ENCODE data around the gene RERE.

The RERE gene

DNA sequence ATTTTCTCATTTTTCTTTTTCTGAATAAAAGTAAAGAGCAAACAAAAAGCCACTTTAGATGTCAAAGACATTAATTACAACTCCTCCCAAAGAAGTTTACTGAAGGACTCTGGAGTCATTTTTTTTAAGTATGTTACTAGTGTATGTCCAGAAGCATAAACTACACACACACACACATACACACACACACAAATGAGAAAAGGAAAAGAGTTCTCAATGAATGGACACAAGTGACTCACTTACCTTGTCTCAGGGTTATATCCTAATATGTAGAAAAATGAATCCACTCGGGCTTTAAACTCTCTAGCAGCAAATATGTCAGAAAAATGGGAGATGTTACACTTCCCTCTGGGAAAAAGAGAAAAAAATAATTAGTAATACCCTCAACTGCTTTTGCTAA, 276.5 kb downstream of the RERE start:
- no peak for DNase-seq (ENCODE audit: low spot score)

DNA sequence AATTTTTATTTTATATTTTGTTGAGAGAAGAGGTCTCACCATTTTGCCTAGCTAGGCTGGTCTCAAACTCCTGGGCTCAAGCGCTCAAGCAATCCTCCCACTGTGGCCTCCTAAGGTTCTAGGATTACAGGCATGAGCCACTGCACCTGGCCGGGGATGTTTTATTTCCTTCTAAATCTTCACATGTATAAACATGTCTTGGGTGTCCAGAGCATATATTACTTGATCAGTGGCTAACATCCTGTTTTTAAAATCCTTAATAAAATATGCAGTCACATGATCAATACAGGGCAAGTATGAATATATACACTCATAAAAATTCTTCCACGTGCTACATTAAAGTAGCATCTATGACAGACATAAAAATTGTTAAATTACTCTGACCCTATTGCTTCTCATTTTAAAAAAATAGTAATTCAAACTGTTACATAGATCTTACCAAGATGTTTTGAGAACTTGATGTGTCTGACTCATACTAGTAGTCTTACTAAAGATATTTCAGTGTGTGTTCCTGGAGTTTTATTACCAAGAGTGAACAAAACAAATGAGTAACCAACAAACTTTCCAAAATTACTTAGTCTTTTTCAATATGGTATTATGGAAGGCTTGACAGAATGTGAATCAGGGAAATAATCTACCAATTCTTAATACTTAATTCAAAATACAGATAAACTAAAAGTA, 277.0 kb downstream of the RERE start:
- peak; percentile 48 for DNase-seq (ENCODE audit: low spot score)

DNA sequence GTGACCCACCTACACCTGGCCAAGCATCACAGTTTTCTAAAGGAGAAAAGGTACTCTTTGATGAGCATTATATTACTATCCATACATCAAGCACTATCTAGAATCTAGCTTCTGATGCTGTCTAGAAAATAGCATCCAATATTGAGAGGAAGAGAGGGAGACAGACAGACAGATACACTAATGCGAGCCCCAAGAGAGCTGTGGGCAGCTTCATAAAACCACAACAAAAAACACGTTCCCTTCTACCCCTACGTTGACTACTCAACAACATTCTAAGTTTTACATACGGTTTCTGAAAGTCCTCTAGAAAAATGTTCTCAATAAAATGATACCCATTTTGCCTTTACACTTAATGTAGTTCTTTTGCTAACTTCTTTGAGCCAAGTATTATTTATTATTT, 277.8 kb downstream of the RERE start:
- no peak for DNase-seq (ENCODE audit: low spot score)

DNA sequence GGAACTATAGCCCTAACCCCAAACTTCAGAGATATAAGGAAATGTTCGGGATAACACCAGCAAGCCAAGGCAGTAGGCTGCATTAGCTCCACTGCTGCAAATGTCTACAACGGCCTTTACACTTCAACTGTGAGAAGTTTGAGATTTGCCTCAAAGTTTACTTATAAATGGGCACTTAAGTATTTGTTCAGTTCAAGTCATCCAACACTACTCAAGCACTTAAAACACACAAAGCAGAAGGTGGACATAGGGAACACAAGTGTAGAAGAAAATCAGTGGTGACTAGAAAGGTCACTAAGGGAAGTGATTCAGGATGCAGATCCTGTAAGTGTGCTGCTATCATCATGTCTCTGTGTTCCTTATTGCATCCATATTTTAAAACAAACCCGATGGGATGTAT, 278.9 kb downstream of the RERE start:
- DNase-seq (ENCODE audit: low spot score) = no peak

DNA sequence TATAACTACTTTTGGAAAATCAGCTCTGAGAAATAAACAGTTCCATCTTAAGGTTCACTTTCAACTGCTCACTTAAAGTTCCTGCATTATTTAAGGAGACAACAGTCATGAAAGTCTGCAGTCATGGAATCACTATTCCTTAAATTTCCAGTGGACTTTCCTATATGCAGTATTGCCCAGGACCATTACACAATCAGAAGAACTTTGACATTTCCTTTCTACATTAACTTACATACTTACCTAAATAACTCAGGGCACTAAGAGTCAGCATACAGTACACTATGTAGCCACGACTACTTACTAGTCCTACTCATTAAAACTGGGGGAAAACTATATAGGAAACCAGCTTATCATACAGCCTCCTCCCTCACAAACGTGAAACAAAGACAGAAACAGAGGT, 279.4 kb downstream of the RERE start:
- no peak for DNase-seq (ENCODE audit: low spot score)

DNA sequence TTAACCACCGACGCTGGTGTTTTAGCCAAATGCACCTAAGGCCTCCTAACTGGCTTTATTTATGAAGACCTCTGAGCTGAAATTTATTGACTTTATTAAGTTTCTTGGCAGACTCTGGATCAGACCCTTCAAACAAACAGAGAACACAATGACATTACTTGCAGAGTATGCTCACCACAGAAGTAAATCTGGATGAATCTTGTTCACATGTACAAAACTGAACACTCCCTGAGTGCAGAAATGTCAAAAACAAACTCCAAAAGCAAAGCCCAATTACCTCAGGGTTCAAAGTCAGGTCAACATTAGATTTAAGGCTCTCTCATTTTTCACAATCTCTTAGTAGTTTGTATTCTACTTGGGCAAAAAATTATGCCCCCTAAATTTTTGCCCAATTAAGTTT, 280.9 kb downstream of the RERE start:
- DNase-seq (ENCODE audit: low spot score) = no peak

DNA sequence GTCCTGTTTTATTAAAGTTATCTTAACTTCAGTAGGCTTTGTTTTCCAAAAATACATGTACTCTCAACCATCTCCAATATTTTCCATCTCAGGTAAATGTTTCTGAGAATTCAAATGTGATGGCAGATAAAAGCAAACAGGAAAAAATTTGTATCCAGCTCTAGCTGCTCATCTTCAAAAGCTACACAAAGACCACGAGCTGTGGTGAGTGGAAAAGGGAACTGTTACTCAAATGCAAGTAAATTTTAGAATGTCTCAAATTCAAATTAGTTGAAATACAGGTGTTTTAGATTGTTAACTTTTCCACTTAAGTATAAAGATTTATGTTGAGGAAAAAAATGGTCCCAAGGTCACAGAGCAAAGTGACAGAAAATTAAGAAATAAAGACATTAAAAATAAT, 283.5 kb downstream of the RERE start:
- DNase-seq (ENCODE audit: low spot score) = no peak

DNA sequence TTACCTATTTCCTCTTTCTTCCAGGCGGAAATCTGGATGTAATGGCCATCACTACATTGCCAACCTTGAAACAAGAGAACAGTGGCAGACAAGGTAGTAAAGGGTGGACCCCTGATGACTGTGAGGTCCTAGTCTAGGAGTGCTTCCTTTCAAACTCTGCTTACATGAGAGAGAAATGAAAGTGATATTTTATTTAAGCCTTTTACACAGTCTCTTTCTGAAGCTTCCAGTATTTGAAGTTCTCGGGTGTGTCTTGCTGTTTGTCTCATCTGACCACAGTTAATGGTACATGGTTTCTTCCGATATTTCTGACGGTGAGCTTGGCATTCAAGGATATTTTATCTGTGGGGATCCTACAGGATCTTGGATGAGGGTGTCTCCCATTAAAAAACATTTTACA, 284.3 kb downstream of the RERE start:
- DNase-seq (ENCODE audit: low spot score) = no peak

DNA sequence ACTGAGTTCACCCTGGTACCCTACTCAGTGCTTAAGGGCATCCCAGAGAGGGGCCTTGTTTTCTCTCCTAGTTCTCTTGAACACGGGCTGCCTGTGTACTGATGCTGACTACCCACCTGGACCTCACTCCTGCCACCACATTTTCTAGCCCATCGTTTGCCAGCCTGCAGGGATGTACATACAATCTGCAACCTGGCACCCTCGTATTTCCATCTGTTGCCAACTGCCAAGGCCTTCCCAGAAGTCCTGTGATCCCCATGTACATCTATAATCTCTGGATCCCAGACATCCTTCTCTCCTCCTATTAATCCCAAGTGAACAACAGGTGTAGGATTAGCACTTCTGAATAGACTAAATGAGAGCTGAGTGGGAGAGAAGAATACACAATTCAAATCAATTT, 287.5 kb downstream of the RERE start:
- no peak for DNase-seq (ENCODE audit: low spot score)

DNA sequence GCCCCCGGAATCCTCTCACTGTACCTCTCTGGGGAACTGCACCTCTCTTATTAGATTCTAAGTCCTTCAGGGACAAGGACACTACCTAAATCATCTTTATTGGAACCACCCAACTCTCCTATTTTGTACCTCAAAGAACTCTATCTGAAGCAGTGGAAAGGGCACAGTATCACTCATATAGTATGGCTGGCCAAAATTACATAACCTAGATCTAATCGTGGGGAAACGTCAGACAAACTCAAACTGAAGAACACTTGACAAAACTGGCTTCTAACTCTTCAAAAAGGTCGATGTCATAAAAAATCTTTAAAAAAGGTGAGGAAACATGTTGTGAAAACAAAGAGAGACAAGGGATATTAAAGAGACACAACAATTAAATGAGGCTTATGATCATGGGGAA, 289.5 kb downstream of the RERE start:
- DNase-seq (ENCODE audit: low spot score) = no peak

DNA sequence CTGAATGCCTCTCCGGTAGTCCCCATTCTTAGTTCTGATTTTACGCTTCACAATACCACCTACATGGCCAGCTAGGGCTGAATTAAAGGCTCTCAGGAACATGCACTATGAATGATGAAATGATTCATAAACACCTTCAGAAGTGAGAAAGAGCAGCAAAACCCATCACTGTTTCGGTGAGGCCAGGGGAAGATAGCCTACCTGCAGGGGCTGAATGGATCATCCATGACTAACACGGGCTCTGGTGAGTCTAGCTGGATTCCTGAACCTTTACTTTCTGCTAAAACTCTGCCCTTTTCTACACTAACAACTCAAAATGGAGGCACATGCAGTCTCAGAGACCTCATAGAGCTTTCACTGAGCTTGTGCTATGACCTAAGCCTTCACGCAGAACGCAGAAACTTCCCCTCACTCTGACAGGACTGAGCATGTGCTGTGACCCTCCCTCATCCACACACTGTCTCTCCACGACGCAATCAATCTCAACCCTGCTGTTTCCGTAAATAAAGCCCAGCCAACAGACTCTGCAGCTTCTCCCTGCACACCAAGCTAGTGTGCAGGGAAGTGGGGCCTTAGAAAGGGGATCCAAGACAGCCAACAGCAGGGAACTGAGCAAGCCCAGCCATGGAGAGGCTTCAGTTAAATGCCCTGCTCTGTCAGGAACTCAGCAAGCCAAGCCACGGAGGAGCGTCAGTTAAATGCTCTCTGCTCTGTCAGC, 291.7 kb downstream of the RERE start:
- DNase-seq (ENCODE audit: low spot score) = peak; percentile 78

DNA sequence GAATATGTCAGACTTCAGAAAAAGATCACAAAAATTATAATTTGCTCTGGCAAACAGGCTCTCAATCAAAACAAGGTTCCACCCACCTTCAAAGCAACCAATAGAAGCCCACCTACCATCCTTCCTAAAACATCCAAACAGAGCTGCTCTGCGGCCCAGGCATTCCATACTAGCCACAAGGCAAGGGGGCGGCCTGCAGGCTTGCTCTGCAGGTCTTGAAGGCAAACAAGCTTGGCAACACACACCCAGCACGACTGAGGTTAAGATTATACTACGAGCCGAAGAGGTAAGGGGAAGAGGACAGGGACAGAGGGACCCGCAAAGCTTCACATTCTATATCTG, 292.3 kb downstream of the RERE start:
- DNase-seq (ENCODE audit: low spot score) = peak; percentile 34

DNA sequence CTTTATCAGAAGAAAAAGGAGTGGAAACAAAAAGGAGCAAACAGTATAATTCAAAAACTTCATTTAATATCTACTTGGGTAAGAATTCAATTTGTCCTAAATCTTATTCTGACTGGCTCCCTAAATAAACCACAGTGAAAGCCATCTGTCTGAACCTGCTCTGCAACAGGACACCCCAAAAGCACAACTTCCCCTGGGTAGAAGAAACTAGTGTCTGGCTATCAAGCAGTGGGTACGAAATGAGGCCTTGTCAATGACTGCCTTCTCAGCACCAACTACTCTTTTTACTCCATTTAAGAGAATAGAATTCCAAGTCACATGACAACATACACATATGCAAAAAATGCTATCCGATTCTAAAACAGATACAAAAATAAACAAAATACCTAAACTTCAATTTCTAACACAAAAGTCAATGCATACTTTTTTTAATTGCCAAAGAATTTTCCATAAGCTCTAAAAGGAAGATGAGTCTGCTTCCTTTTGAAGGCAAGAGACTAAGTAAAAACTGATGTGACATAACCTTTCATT, 292.7 kb downstream of the RERE start:
- no peak for DNase-seq (ENCODE audit: low spot score)

DNA sequence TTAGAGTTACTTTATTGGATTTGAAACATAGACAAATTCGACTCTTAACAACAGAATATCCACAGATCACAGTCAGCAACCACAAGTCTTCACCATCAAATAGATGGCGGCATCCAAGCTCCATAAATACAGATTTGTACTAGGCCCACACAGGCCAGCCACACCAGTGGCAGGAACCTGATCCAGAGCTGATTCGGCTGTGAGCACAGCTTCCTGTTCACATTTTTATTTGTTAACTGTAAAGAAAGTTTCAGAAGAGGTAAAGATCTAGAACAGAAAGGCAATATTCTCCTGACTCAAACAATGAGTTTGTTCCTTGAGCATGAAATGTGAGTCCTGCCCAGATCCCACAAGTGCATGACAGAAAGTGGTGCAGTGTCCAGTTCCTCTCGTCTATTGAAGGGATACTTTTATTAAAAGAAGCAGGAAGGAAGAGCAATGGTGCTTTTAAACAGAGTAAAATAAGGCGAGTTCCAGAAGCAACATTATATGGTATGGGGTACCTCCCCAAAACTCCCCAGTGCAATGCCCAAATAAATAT, 293.7 kb downstream of the RERE start:
- no peak for DNase-seq (ENCODE audit: low spot score)

DNA sequence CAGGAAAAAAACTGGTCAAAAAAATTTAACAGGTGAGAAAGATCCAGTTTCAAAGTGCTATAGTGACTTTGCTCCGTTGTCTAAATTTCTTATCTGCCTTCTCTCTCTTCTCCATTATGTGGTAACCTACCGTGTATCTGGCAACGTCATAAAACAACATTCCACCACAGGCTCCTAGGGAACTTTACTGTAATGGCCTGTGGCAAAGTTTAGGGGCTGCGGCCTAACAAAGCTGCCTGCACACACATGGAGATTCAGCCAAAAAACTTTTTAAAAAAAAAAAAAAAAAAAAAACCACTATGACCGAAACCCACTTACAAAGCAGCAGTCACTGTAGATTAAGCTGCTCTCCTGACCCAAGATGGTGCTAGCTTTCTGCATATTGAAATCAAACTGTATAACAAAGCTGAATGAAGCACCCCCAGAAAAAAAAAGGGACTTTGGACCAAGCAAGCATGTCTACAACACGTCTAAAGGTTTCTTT, 296.9 kb downstream of the RERE start:
- no peak for DNase-seq (ENCODE audit: low spot score)

DNA sequence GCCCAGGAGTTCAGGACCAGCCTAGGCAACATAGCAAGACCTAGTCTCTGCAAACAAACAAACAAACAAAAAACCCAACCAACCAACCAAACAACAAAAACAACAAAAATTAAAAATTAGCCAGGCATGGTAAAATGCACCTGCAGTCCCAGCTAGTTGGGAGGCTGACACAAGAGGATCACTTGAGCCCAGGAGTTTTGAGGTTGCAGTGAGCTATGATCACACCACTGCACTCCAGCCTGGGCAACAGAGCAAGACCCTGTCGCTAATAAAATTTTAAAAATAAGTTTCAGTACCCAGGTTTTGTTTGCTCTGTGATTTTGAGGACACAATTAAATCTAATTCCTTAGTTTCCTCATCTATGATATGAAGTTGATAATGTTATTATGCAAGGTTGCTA, 298.3 kb downstream of the RERE start:
- no peak for DNase-seq (ENCODE audit: low spot score)

DNA sequence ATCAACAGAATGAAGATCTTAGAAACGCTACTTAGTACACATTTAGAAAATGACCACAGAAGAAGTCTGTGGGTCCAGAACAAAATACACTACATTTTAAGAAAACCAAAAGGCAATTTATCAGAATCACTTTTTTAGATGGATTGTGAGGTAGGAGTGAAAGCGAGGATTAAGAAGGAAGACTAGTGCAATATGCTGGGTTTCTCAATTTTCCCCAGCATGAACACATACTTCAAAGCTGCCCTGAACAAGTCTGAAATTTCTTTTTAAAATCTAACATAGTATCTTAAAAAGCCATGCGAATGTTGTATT, 299.0 kb downstream of the RERE start:
- no peak for DNase-seq (ENCODE audit: low spot score)

DNA sequence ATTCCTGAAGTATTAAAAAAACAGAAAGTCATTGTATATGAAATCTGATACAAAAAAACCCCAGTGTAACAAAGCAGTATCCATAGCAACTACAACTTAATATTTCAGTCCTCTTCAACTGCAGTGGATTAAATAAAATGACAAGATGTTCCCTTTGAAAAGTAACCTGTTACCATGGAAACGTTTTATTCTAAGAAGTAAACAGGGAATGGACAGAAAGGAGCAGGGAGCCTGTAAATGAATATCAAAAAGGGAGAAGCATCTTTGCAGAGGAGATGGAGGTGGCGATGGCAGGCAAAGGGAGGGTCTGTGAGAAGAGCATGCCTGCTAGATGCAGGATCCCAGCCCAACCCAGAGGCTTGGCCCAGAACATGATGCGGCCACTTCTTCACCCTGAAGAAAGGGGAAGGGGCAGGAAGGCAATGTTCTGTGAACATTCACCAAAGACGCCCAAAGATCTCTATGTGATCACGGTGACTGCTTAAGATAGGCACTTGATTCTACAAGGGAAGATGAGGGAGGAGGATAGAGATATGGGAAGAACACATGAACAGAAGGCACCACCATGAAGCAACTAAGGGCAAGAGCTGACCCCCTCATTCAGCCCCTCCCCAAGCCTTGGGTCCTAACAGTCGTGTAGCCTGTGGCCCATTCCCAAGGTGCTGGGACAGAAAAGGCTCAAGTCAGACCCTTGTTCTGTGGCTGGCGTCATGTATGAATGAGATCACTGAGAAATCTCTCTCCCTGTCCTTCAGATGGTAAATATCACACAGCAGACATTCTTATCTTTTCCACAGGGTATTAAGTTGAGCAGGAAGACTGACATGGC, 299.6 kb downstream of the RERE start:
- DNase-seq (ENCODE audit: low spot score) = no peak

DNA sequence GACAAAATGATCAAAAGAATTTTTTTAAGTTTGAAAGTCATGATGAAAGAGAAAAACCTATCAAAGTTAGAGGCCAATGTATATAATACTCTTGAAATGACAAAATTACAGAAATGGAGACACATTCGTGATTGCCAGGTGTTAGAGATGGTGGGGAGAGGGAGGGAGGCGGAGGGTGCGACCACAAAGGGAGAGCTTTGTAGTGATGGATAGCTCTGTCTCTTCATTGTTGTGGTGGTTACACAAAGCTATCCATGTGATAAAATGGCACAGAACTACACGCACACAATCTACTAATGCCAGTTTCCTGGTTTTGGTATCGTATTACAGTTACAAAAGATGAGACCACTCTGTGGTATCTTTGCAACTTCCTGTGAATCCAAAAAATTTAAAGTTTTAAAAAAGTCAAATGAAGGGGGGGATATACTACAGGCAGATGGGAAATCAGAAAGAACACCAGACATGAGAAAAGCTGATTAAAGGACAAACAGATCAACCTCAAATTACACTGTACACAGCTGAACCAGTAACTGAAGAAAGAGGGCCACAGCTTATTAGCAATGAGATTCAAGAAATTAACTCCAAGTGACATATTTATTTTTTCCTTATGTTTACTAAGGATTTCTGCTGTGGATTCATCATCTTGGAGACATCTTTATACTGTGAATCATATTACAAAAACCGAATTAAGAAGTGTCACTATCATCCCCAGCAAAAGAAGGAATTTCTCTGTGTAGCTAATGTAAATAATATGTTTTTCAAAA, 300.5 kb downstream of the RERE start:
- DNase-seq (ENCODE audit: low spot score) = peak; percentile 11

DNA sequence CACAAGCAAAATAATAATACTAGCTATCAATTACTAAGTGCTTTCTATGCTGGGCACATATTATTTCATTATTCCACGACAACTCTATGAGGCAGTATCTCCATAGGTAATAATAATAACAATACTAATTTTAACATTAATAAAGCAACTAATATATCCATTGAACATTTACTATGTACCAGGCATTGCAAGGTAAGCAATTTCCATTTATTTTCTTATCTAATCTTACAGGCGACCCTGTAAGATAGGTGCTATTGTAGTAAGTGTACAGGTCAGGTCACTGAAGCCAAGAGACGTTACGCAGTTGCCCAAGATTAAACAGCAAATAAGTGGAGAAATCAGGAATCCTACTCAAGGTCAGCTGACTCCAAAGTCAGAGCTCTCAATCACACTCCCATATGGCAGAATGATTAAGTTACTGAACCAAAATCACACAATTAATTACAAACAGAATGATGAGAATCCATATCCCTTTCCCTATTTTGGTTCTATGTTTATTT, 301.1 kb downstream of the RERE start:
- no peak for DNase-seq (ENCODE audit: low spot score)

DNA sequence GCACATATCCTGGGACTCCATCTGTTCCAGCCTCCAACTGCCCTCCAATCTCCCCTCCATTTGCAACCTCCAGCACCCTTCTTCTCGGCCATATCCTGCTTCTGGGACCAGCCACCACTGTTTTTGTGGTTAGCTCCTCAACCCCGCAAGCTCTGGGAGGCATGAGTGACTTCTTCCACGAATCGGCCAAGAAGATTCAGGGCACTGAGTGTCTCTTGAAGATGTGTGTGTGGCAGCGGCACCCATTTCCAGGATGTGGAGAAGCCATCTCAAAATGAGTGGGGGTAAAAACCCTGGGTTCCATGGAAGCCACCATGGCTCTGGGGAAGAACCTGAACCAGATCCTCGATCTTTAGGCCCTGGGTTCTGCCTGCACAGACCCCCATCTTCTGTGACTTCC, 304.9 kb downstream of the RERE start:
- no peak for DNase-seq (ENCODE audit: low spot score)

Data from AG20443 (cell line).